CD4-positive, CD25-positive, alpha-beta regulatory T cell (primary cell): ENCODE data around the gene NAPSA. TPM values are rescaled to one million over a fixed set of nuclear protein-coding genes. Genes with fewer than 3 reads are reported as not detected.
"Not testable (repeated sequence)": the region's sequence is repeated elsewhere in the genome, so short reads cannot be mapped to it uniquely, and the experiment has no call there.

Experiments used
- ATAC-seq, 2 donors: fragments of 150-1000 bp; cut with Tn5 transposase; one replicate each; pipeline ENCODE4 v1.10.0; 2021; ENCODE audit warnings: low read depth in 2 of 2, moderate number of reproducible peaks in 2 of 2, moderate library complexity in 1 of 2
- DNase-seq, 3 donors: peaks; one replicate each; pipeline versions ENCODE4 v3.0.0 to v3.0.0-alpha.2; 2012 to 2022; ENCODE audit warnings: mixed read lengths in 1 of 3
- H3K27ac ChIP-seq: one replicate; pipeline ENCODE4 v1.7.0; 2013; ENCODE audit warnings: mild to moderate bottlenecking, low read length; ENCODE audit not compliant: insufficient read depth, poor library complexity, severe bottlenecking
- H3K27me3 ChIP-seq: one replicate; pipeline ENCODE4 v1.7.0; 2013; ENCODE audit warnings: low read length; ENCODE audit not compliant: control insufficient read depth, insufficient read depth
- H3K36me3 ChIP-seq: one replicate; pipeline ENCODE4 v1.7.0; 2013; ENCODE audit warnings: mild to moderate bottlenecking, low read length, moderate library complexity; ENCODE audit not compliant: control insufficient read depth, insufficient read depth
- H3K4me1 ChIP-seq: 2 replicates; pipeline ENCODE4 v1.7.0; 2013; ENCODE audit warnings: mild to moderate bottlenecking, low read length; ENCODE audit not compliant: insufficient read depth, control insufficient read depth, poor library complexity, severe bottlenecking
- H3K4me3 ChIP-seq: one replicate; pipeline ENCODE4 v1.7.0; 2013; ENCODE audit warnings: low read depth, mild to moderate bottlenecking, low read length, moderate library complexity
- H3K9me3 ChIP-seq, 2 experiments: 1 replicate in 1 of 2; 2 replicates in 1 of 2; pipeline ENCODE4 v1.7.0; 2013; ENCODE audit warnings: low read length in 2 of 2, mild to moderate bottlenecking in 1 of 2, moderate library complexity in 1 of 2; ENCODE audit not compliant: control insufficient read depth in 2 of 2
- H3K27ac Mint-ChIP-seq, 3 donors: one replicate each; pipeline ENCODE4 v1.8.0; 2020 to 2022; ENCODE audit warnings: mild to moderate bottlenecking in 3 of 3, mixed read lengths in 3 of 3, moderate library complexity in 2 of 3
- H3K27me3 Mint-ChIP-seq: one replicate; pipeline ENCODE4 v1.8.0; 2022; ENCODE audit warnings: mild to moderate bottlenecking, mixed read lengths
- H3K36me3 Mint-ChIP-seq: one replicate; pipeline ENCODE4 v1.8.0; 2020; ENCODE audit warnings: mixed read lengths
- H3K4me1 Mint-ChIP-seq, 4 donors: one replicate each; pipeline ENCODE4 v1.8.0; 2020 to 2022; ENCODE audit warnings: mixed read lengths in 4 of 4, mild to moderate bottlenecking in 1 of 4
- H3K4me3 Mint-ChIP-seq, 4 donors: one replicate each; pipeline ENCODE4 v1.8.0; 2020 to 2022; ENCODE audit warnings: mild to moderate bottlenecking in 4 of 4, mixed read lengths in 4 of 4, moderate library complexity in 3 of 4
- H3K9me3 Mint-ChIP-seq, 7 donors: one replicate each; pipeline ENCODE4 v1.8.0; 2020 to 2022; ENCODE audit warnings: mixed read lengths in 7 of 7, mild to moderate bottlenecking in 3 of 7, moderate library complexity in 2 of 7
- polyA plus RNA-seq, 4 donors: library from polyadenylated mRNA; unstranded; fragments of 300-500 nt; fragmentation: Illumina TruSeq; gene quantifications; one replicate each; pipeline ENCODE4 v1.2.3, GENCODE V29; 2021
- total RNA-seq: library from RNA; stranded (reverse); gene quantifications from one replicate; pipeline ENCODE4 v1.2.3, GENCODE V29; 2022

NAPSA gene
- total and polyA plus RNA-seq, 5 donors from 2014 or later: 0.67 to 2.2 (median 1.2) TPM

DNA sequence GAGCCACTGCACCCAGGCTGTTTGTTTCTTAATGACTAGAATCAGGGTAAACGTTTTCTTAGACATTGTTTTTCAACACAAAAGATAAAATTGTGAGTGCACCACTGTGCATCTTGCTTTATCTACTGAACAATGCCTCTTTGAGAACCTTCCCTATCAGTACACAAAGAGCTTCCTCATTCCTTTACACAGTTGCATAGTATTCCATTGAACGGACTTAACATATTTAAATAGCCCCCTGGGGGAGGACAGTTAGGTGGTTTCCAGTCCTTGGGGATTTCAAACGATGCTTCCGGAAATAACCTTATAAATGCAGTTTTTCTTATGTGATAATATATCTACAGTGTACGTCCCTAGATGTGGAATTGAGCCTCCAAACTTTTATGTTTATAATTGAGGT lies 27.3 kb upstream of the NAPSA start:
- Mint-ChIP-seq H3K36me3 (peaks cover 15% of the 10 kb centered on the region), H3K4me1 (peaks cover 3 to 6% (median 4%) of the 10 kb centered on the region in 4 donors), H3K27ac (no peak overlapping the region), H3K9me3 (peaks cover 0 to 2% (median 0%) of the 10 kb centered on the region in 7 donors), H3K27me3 (no peaks in the 10 kb centered on the region), H3K4me3 (no peak overlapping the region)
- Histone ChIP-seq H3K27ac (no peak overlapping the region), H3K4me3 (no peak overlapping the region), H3K36me3 (no peaks in the 10 kb centered on the region), H3K27me3 (no peaks in the 10 kb centered on the region), H3K9me3 (no peaks in the 10 kb centered on the region), H3K4me1 (no peaks in the 10 kb centered on the region)
- DNase-seq: no peak
- ATAC-seq: no peak

DNA sequence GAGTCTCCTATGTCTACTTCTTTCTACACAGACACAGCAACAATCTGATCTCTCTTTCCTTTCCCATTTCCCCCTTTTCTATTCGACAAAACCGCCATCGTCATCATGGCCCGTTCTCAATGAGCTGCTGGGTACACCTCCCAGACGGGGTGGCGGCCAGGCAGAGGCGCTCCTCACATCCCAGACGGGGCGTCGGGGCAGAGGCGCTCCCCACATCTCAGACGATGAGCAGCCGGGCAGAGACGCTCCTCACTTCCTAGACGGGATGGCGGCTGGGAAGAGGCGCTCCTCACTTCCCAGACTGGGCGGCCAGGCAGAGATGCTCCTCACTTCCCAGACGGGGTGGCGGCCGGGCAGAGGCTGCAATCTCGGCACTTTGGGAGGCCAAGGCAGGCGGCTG lies 25.5 kb upstream of the NAPSA start:
- not testable (repeated sequence) for H3K27ac Mint-ChIP-seq, H3K27me3 ChIP-seq, H3K27ac ChIP-seq, H3K4me1 ChIP-seq, ATAC-seq, H3K36me3 ChIP-seq, H3K27me3 Mint-ChIP-seq, DNase-seq, H3K4me3 Mint-ChIP-seq, H3K4me3 ChIP-seq, H3K4me1 Mint-ChIP-seq, H3K9me3 ChIP-seq, H3K9me3 Mint-ChIP-seq
- peaks cover 16% of the 10 kb centered on the region for H3K36me3 Mint-ChIP-seq

DNA sequence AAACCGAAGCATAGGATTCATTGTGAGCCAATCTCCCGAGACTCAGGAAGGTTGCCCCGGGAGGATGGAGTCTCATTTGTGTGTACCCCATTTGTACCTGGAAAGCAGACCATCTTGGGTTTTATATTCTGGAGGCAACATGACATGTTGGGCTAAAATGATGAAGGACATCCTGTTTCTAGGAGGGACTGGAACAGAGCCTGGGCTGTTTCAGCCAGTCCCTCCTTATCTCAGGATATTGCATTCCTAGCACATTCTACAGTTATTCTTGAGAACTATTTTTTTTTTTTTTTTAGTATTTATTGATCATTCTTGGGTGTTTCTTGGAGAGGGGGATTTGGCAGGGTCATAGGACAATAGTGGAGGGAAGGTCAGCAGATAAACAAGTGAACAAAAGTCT lies 24.9 kb upstream of the NAPSA start:
- H3K4me3 ChIP-seq, H3K4me1 Mint-ChIP-seq, H3K27ac ChIP-seq, H3K36me3 ChIP-seq, H3K27me3 ChIP-seq, H3K27me3 Mint-ChIP-seq, H3K4me1 ChIP-seq, H3K27ac Mint-ChIP-seq, H3K9me3 ChIP-seq, H3K4me3 Mint-ChIP-seq, H3K9me3 Mint-ChIP-seq, DNase-seq, ATAC-seq: not testable (repeated sequence)
- H3K36me3 Mint-ChIP-seq: peaks cover 12% of the 10 kb centered on the region

- ATAC-seq (no peak), DNase-seq (no peak)
- Histone ChIP-seq H3K4me3 (no peak overlapping the region), H3K27me3 (no peaks in the 10 kb centered on the region), H3K36me3 (peaks cover 4% of the 10 kb centered on the region), H3K27ac (no peak overlapping the region), H3K4me1 (peaks cover 18% of the 10 kb centered on the region), H3K9me3 (no peaks in the 10 kb centered on the region)
- Mint-ChIP-seq H3K36me3 (peaks cover 16% of the 10 kb centered on the region), H3K27me3 (peaks cover 4% of the 10 kb centered on the region), H3K9me3 (peaks cover 0 to 4% (median 0%) of the 10 kb centered on the region in 7 donors), H3K27ac (peak overlapping the region in 1 of 3 donors; percentile 17), H3K4me3 (peak overlapping the region in 2 of 4 donors; percentile 13 to 80), H3K4me1 (peaks cover 8 to 31% (median 24%) of the 10 kb centered on the region in 4 donors)
These were observed 22.4 kb upstream of the NAPSA start for GRCh38 chr19:50387868-50388245.

DNA sequence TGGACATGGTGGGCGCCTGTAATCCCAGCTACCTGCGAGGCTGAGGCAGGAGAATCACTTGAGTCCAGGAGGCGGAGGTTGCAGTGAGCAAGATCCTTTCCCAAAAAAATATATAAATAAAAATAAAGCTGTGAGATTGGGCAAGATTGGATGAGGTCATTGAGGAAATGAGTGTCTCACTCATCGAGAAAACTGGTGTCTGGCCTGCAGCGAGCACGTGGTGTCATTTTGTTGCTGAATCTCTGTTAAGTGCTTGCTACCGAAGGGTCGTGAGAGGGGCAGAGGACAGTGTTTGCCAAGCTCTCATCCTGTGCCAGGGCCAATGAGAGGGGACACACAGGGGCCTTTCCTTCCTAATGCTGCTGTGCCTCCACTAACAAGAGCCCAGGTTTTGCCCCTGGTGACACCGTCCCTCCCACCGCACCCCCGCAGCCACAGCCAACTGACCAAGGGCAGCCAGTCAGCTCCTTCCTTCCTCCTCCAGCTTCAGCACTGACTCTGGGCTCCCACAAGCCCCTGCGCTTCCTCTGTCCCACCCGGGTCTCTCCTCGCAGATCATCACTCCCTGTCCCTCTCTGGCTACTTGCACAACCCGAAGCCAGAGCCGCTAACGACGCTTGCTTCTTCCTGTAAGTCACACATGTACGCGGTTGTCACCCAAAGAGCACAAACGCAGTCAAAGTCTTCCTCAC lies 21.9 kb upstream of the NAPSA start:
- peaks cover 0 to 4% (median 0%) of the 10 kb centered on the region in 7 donors for H3K9me3 Mint-ChIP-seq
- Histone ChIP-seq H3K36me3 (peaks cover 4% of the 10 kb centered on the region), H3K4me1 (peaks cover 18% of the 10 kb centered on the region), H3K9me3 (no peaks in the 10 kb centered on the region), H3K27ac (no peak overlapping the region), H3K4me3 (no peak overlapping the region), H3K27me3 (no peaks in the 10 kb centered on the region)
- H3K27ac Mint-ChIP-seq: peak overlapping the region in 1 of 3 donors; percentile 17
- H3K4me3 Mint-ChIP-seq: peak overlapping the region in 1 of 4 donors; percentile 80
- peaks cover 16% of the 10 kb centered on the region for H3K36me3 Mint-ChIP-seq
- peaks cover 4% of the 10 kb centered on the region for H3K27me3 Mint-ChIP-seq
- peaks cover 7 to 31% (median 24%) of the 10 kb centered on the region in 4 donors for H3K4me1 Mint-ChIP-seq
- DNase-seq (no peak), ATAC-seq (no peak)

GRCh38 chr19:50384685-50385535 lies 19.5 kb upstream of the NAPSA start:
- peaks cover 0 to 2% (median 0%) of the 10 kb centered on the region in 7 donors for H3K9me3 Mint-ChIP-seq
- peaks cover 7 to 32% (median 25%) of the 10 kb centered on the region in 4 donors for H3K4me1 Mint-ChIP-seq
- Histone ChIP-seq H3K27me3 (no peaks in the 10 kb centered on the region), H3K27ac (peak overlapping the region; percentile 81), H3K4me3 (peak overlapping the region; percentile 87), H3K4me1 (peaks cover 18% of the 10 kb centered on the region), H3K9me3 (no peaks in the 10 kb centered on the region), H3K36me3 (peaks cover 19% of the 10 kb centered on the region)
- peaks cover 4% of the 10 kb centered on the region for H3K27me3 Mint-ChIP-seq
- peak overlapping the region; percentile 91 to 98 (median 95) for H3K4me3 Mint-ChIP-seq
- no peak for ATAC-seq
- H3K36me3 Mint-ChIP-seq: peaks cover 17% of the 10 kb centered on the region
- no peak for DNase-seq
- peak overlapping the region; percentile 38 to 91 (median 84) for H3K27ac Mint-ChIP-seq

DNA sequence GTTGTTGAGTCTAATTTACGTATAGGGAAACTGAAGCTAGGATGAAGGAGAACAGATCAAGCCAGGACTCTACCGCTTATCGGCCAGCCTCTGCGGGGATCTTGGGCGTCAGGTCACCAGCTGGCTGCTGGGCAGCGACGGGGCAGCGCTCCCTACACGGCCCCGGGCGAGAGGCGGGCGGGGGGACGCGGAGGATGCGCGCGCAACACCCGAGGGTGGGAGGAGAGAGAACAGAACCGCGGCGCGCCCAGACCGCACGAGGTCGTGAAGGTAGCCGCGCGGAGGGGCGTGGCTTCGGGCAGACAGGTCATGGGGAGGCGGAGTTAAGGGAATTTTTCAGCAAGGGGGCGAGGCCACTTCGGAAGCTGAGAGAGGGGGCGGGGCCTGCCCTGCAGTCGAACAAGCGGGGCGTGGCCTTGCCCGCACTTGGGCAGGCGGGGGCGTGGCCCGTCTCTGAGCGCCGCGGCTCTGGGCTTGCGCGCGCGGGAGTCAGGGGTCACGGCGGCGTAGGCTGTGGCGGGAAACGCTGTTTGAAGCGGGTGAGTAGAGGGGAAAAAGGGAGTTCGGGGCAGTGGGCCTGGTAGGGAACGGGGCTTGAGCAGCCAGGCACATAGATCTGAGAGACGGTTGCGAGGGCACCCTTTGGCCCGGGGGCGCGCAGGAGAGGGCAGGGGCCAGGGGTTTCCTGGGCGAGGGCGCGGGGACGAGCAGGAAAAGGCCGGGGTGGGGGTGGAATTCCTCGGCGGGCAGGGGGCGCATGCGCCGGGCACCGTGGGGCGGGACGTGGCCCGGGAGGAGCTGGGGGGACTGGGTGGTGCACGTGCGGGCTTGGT lies 18.6 kb upstream of the NAPSA start, which contains the start of gene POLD1:
TSS of gene POLD1 (plus strand) at position 496 of the 833 bp plus-strand sequence. CDS start 14,505 bp downstream, outside the sequence.
- Mint-ChIP-seq H3K36me3 (peaks cover 25% of the 10 kb centered on the region), H3K4me1 (peaks cover 7 to 40% (median 32%) of the 10 kb centered on the region in 4 donors)

More for the DNA sequence above, 18.6 kb upstream of the NAPSA start, which contains the start of gene POLD1:
- Histone ChIP-seq H3K27ac (peak within 1 kb of the TSS; percentile 81), H3K4me1 (peaks cover 18% of the 10 kb centered on the region), H3K36me3 (peaks cover 27% of the 10 kb centered on the region), H3K27me3 (no peaks in the 10 kb centered on the region), H3K4me3 (peak within 1 kb of the TSS; percentile 87), H3K9me3 (no peaks in the 10 kb centered on the region)
- Mint-ChIP-seq H3K27me3 (peaks cover 4% of the 10 kb centered on the region), H3K4me3 (peak within 1 kb of the TSS; percentile 91 to 98 (median 95)), H3K9me3 (peaks cover 0 to 2% (median 0%) of the 10 kb centered on the region in 7 donors), H3K27ac (peak within 1 kb of the TSS; percentile 91 to 99 (median 94))
- DNase-seq (peak; percentile 98 to 99 (median 99)), ATAC-seq (peak; percentile 88 to 91)
